ENCODE results near the gene SERP2. TPM values are rescaled to one million over a fixed set of nuclear protein-coding genes. Genes with fewer than 3 reads are reported as not detected.

The SERP2 gene
- not detected in 2 replicates for total RNA-seq (2013; cell fraction: nucleolus; rRNA removed)
- total RNA-seq (2014; rRNA removed) (not detected in 2 replicates), total RNA-seq (2014; rRNA removed; fragmentation: Illumina TruSeq; extraction: Trizol) (not detected in 2 replicates), total RNA-seq (2021) (not detected in 2 replicates), polyA plus RNA-seq (2011; rRNA removed) (not detected in 2 replicates), polyA plus RNA-seq (2014; fragmentation: Illumina TruSeq; extraction: Trizol) (not detected in 2 replicates), polyA plus RNA-seq (2014; fragmentation: Nextera tagmentation; extraction: Ambion mirVana) (not detected), polyA plus RNA-seq (2014; rRNA removed) (not detected in 2 replicates), polyA plus RNA-seq (2016; fragmentation: Nextera tagmentation; extraction: Ambion mirVana) (not detected), polyA minus RNA-seq (2011; rRNA and poly(A)+ RNA removed) (not detected in 2 replicates), Bru-seq, nascent RNA (not detected), BruChase-seq, experiment 1, labeled RNA remaining after a 6-hour chase (not detected), BruChase-seq, experiment 2, labeled RNA remaining after a 2-hour chase (not detected)
- not detected for polyA plus RNA-seq (2011; ENCODE audit: low read depth)
- polyA plus RNA-seq (2011; cell fraction: cytosol; rRNA removed): not detected in 2 replicates
- not detected in 2 replicates for polyA plus RNA-seq (2011; cell fraction: nucleus; rRNA removed)
- not detected in 2 replicates for polyA plus RNA-seq (2012)
- not detected in 2 replicates for polyA minus RNA-seq (2011; cell fraction: cytosol; rRNA and poly(A)+ RNA removed)
- polyA minus RNA-seq (2011; cell fraction: nucleus; rRNA and poly(A)+ RNA removed): not detected in 2 replicates
- long read RNA-seq, experiment 1: 0 reads
- long read RNA-seq, experiment 2: 0 reads

DNA sequence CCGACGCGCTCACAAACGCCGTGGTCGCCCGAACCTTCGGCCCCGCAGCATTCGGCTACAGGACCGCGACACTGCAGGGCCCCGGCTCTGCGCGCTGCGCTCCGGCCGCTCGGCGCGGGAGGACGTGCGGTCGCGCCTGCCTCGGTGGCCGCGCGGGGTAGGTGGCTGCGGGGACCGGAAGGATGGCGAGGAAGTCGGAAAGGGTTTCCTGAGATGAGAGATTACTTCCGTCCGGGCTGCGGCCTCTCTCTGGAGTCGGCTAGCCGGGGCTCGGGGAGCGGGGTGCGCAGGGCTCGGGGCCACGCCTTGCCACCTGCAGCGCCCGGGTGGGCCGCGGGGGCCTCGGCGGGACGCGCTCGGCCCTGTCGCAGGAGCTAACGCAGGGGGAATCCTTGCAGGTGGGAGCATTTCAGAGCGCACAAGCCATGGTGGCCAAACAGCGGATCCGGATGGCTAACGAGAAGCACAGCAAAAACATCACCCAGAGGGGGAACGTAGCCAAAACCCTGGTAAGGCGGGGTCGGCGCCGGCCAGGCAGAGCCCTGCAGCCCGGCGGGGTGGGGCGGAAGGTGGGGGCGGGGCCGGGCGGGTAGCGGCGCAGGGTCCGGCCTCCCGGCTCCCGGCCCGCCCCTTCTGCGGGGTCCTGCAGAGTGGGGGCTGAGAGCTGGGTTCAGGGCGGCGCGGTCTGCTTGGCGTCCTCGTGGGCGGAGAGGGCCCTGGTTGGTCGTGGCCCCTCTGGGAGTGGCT, at the start of gene SERP2:
Gene SERP2 (plus strand): TSS at position 224 of the 747 bp plus-strand sequence. CDS start 202 bp downstream, at position 426.
- H3K4me2 ChIP-seq (ENCODE audit: control insufficient read depth, insufficient read depth): no peak within 1 kb of the TSS
- H3K9me3 ChIP-seq (replicated peaks; ENCODE audit: control insufficient read depth, insufficient read depth, low read length): no peaks in the 10 kb centered on the region; the same call in 2 of the 3 replicates
- RAD21 ChIA-PET (ENCODE audit: unreplicated experiment): no interaction called here
- H4K20me1 ChIP-seq (ENCODE audit: control insufficient read depth, insufficient read depth): no peaks in the 10 kb centered on the region
- in situ Hi-C loops (cut with MboI): no loop called here
- no peak within 1 kb of the TSS for H2AFZ ChIP-seq (ENCODE audit: control insufficient read depth, low read depth, low read length)
- no peak within 1 kb of the TSS for H3K4me3 ChIP-seq
- no peaks in the 10 kb centered on the region for H3K4me1 ChIP-seq (ENCODE audit: control insufficient read depth, insufficient read depth, low read length)
- no peaks in the 10 kb centered on the region for H3K79me2 ChIP-seq (ENCODE audit: control insufficient read depth, insufficient read depth, low read length)
- SMC1A ChIA-PET (ENCODE audit: uncharacterized antibody, unreplicated experiment): no interaction called here
- FAIRE-seq (no peak), ATAC-seq (no peak), DNase-seq (ENCODE audit: low read depth, low spot score) (no peak)
- no peak for TF ChIP-seq GABPA (IDR thresholded peaks at IDR 0.05; ENCODE audit: low read depth)
- no peak for TF ChIP-seq NFIC (IDR thresholded peaks at IDR 0.05; ENCODE audit: low read depth, low read length)
- TF ChIP-seq PML (IDR thresholded peaks at IDR 0.05; ENCODE audit: low read length): no peak
- no peak for TF ChIP-seq POU2F2 (IDR thresholded peaks at IDR 0.05; ENCODE audit: borderline replicate concordance, low read depth, low read length)
- no peak for TF ChIP-seq RBBP5 (conservative IDR thresholded peaks at IDR 0.05)
- no peak for TF ChIP-seq CREB1 (IDR thresholded peaks at IDR 0.05; ENCODE audit: low read depth)
- TF ChIP-seq, protein P1, sequence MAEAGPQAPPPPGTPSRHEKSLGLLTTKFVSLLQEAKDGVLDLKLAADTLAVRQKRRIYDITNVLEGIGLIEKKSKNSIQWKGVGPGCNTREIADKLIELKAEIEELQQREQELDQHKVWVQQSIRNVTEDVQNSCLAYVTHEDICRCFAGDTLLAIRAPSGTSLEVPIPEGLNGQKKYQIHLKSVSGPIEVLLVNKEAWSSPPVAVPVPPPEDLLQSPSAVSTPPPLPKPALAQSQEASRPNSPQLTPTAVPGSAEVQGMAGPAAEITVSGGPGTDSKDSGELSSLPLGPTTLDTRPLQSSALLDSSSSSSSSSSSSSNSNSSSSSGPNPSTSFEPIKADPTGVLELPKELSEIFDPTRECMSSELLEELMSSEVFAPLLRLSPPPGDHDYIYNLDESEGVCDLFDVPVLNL (IDR thresholded peaks at IDR 0.05; ENCODE audit: low read depth, low read length): no peak
- TF ChIP-seq SIX5 (IDR thresholded peaks at IDR 0.05; ENCODE audit: low read depth, low read length, severe bottlenecking): no peak
- no peak for TF ChIP-seq ZNF24 (IDR thresholded peaks at IDR 0.05)
- no peak for TF ChIP-seq HDGF (IDR thresholded peaks at IDR 0.05)
- no peak for TF ChIP-seq WRNIP1 (IDR thresholded peaks at IDR 0.05; ENCODE audit: borderline replicate concordance, low read depth, low read length)
- TF ChIP-seq, protein P2, sequence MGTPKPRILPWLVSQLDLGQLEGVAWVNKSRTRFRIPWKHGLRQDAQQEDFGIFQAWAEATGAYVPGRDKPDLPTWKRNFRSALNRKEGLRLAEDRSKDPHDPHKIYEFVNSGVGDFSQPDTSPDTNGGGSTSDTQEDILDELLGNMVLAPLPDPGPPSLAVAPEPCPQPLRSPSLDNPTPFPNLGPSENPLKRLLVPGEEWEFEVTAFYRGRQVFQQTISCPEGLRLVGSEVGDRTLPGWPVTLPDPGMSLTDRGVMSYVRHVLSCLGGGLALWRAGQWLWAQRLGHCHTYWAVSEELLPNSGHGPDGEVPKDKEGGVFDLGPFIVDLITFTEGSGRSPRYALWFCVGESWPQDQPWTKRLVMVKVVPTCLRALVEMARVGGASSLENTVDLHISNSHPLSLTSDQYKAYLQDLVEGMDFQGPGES (IDR thresholded peaks at IDR 0.05): no peak
- TF ChIP-seq IKZF1 (conservative IDR thresholded peaks at IDR 0.05): no peak
- TF ChIP-seq CHD4 (IDR thresholded peaks at IDR 0.05): no peak
- TF ChIP-seq, protein P3, sequence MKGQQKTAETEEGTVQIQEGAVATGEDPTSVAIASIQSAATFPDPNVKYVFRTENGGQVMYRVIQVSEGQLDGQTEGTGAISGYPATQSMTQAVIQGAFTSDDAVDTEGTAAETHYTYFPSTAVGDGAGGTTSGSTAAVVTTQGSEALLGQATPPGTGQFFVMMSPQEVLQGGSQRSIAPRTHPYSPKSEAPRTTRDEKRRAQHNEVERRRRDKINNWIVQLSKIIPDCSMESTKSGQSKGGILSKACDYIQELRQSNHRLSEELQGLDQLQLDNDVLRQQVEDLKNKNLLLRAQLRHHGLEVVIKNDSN (IDR thresholded peaks at IDR 0.05; ENCODE audit: borderline replicate concordance, extremely low read length, insufficient read depth, low read depth, low read length): no peak
- no peak for TF ChIP-seq BHLHE40 (IDR thresholded peaks at IDR 0.05; ENCODE audit: borderline replicate concordance in 1 of 2, low read depth in 2 of 2, low read length in 1 of 2)
- H3K9ac ChIP-seq (ENCODE audit: control insufficient read depth, insufficient read depth, low read length): no peak within 1 kb of the TSS
- 11% methylated on average over 58 of the region's 83 CpGs for WGBS (ENCODE audit: insufficient coverage, insufficient replicate concordance, low lambda C conversion rate, missing lambda C conversion rate)
- BruUV-seq (replicated peaks): no TSS peak
- intact Hi-C loops (cut with micrococcal nuclease; ENCODE audit: unreplicated experiment): no loop called here
- H3K27ac ChIP-seq (ENCODE audit: control insufficient read depth, insufficient read depth): no peak within 1 kb of the TSS
- H3K36me3 ChIP-seq (ENCODE audit: control insufficient read depth in 2 of 2, insufficient read depth in 2 of 2, low read length in 1 of 2): no peaks in the 10 kb centered on the region
- H3K27me3 ChIP-seq (replicated peaks in 1 of 2; ENCODE audit: control insufficient read depth in 2 of 2, insufficient read depth in 2 of 2, low read length in 1 of 2): peaks cover 7 to 11% of the 10 kb centered on the region in 2 experiments; a peak in 3 of 4 replicates
- POLR2A ChIA-PET: no interaction called here
- CTCF ChIA-PET: no interaction called here

All from GM12878 (cell line).